ENCODE results near the gene UBE2K. TPM values are rescaled to one million over a fixed set of nuclear protein-coding genes. Genes with fewer than 3 reads are reported as not detected.

The UBE2K gene
- total and polyA plus RNA-seq, 10 of the 15 experiments (the other 5 are each of a cell fraction or from before 2014, with no cell fraction given) = 17.0 to 141 (median 75.5) TPM

DNA sequence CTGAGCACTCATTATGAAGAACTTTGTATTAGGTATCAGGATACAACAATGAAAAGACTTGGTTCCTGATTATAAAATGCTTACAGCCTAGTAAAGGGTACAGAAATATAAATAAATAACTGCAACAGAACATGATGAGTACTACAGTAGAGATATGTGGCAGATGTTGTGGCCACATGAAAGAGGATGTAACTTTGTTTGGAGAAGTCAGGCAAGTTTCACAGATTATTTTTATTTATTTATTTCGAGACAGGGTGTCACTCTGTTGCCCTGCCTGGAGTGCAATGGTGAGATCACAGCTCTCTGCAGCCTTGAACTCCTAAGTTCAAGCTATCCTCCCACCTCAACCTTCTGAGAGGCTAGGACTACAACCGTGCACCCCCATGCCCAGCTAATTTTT lies 15.8 kb upstream of the UBE2K start (continued):
- no peak for TF ChIP-seq RFX5 (IDR thresholded peaks at IDR 0.05; ENCODE audit: low read depth, low read length)
- TF ChIP-seq RELA (IDR thresholded peaks at IDR 0.05; ENCODE audit: borderline replicate concordance, partially characterized antibody) = no peak
- TF ChIP-seq ZBED1 (IDR thresholded peaks at IDR 0.05; ENCODE audit: borderline replicate concordance) = no peak; the same call in 1 of the 2 replicates
- TF ChIP-seq NFYB (IDR thresholded peaks at IDR 0.05; ENCODE audit: insufficient read depth, low read depth, low read length) = no peak
- TF ChIP-seq CREB1 (IDR thresholded peaks at IDR 0.05; ENCODE audit: low read depth) = 0 out of 2 replicates have a peak, but pooled peaks have one; percentile 31
- no peak for TF ChIP-seq HCFC1 (IDR thresholded peaks at IDR 0.05; ENCODE audit: low read length)
- TF ChIP-seq FOS (IDR thresholded peaks at IDR 0.05; ENCODE audit: borderline replicate concordance, extremely low read depth, insufficient read length) = no peak
- TF ChIP-seq NFIC (IDR thresholded peaks at IDR 0.05; ENCODE audit: low read depth, low read length) = peak; percentile 69
- TF ChIP-seq SREBF1 (IDR thresholded peaks at IDR 0.05; ENCODE audit: low read length) = no peak
- TF ChIP-seq BACH1 (IDR thresholded peaks at IDR 0.05; ENCODE audit: borderline replicate concordance) = no peak
- TF ChIP-seq RBBP5 (conservative IDR thresholded peaks at IDR 0.05) = no peak
- peak; percentile 21 for TF ChIP-seq MEF2B (IDR thresholded peaks at IDR 0.05; ENCODE audit: partially characterized antibody, poor library complexity, severe bottlenecking)
- peak; percentile 88 for TF ChIP-seq RUNX3 (IDR thresholded peaks at IDR 0.05; ENCODE audit: low read length)
- 0 out of 2 replicates have a peak, but pooled peaks have one; percentile 32 for TF ChIP-seq CBX5 (IDR thresholded peaks at IDR 0.05; ENCODE audit: low read depth)
- TF ChIP-seq SP1 (IDR thresholded peaks at IDR 0.05; ENCODE audit: low read depth, low read length) = no peak
- TF ChIP-seq, protein P1, sequence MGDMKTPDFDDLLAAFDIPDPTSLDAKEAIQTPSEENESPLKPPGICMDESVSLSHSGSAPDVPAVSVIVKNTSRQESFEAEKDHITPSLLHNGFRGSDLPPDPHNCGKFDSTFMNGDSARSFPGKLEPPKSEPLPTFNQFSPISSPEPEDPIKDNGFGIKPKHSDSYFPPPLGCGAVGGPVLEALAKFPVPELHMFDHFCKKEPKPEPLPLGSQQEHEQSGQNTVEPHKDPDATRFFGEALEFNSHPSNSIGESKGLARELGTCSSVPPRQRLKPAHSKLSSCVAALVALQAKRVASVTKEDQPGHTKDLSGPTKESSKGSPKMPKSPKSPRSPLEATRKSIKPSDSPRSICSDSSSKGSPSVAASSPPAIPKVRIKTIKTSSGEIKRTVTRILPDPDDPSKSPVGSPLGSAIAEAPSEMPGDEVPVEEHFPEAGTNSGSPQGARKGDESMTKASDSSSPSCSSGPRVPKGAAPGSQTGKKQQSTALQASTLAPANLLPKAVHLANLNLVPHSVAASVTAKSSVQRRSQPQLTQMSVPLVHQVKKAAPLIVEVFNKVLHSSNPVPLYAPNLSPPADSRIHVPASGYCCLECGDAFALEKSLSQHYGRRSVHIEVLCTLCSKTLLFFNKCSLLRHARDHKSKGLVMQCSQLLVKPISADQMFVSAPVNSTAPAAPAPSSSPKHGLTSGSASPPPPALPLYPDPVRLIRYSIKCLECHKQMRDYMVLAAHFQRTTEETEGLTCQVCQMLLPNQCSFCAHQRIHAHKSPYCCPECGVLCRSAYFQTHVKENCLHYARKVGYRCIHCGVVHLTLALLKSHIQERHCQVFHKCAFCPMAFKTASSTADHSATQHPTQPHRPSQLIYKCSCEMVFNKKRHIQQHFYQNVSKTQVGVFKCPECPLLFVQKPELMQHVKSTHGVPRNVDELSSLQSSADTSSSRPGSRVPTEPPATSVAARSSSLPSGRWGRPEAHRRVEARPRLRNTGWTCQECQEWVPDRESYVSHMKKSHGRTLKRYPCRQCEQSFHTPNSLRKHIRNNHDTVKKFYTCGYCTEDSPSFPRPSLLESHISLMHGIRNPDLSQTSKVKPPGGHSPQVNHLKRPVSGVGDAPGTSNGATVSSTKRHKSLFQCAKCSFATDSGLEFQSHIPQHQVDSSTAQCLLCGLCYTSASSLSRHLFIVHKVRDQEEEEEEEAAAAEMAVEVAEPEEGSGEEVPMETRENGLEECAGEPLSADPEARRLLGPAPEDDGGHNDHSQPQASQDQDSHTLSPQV (IDR thresholded peaks at IDR 0.05) = no peak
- TF ChIP-seq ZBTB11 (CRISPR knock-in tag; IDR thresholded peaks at IDR 0.05) = no peak
- no peak for TF ChIP-seq HDAC6 (IDR thresholded peaks at IDR 0.05; ENCODE audit: unreplicated experiment)
- no peak for TF ChIP-seq STAT3 (IDR thresholded peaks at IDR 0.05; ENCODE audit: low read depth, low read length)
- no peak for TF ChIP-seq SIN3A (IDR thresholded peaks at IDR 0.05; ENCODE audit: low read depth, low read length)
- TF ChIP-seq FOXM1 (IDR thresholded peaks at IDR 0.05; ENCODE audit: low read depth, low read length) = 0 out of 2 replicates have a peak, but pooled peaks have one; percentile 49
- TF ChIP-seq RB1 (IDR thresholded peaks at IDR 0.05; ENCODE audit: borderline replicate concordance) = no peak
- no peak for TF ChIP-seq EED (IDR thresholded peaks at IDR 0.05; ENCODE audit: low read depth)
